Neural progenitor cell (in vitro differentiated cells): ENCODE data around the gene PAX7. TPM values are rescaled to one million over a fixed set of nuclear protein-coding genes. Genes with fewer than 3 reads are reported as not detected.

Source experiments
- DNase-seq: peaks from one replicate; pipeline ENCODE4 v3.0.0-alpha.2; 2016; ENCODE audit warnings: low spot score
- H2AFZ ChIP-seq: fragments of 200-600 bp; sonication (generic); replicated peaks from 2 replicates; pipeline ENCODE4 v1.6.1; 2016; ENCODE audit warnings: antibody characterized with exemption
- H3F3A ChIP-seq: fragments of 200-600 bp; sonication (generic); 2 replicates; pipeline ENCODE4 v1.6.1; 2016; ENCODE audit warnings: antibody characterized with exemption, low read depth
- H3K27ac ChIP-seq: fragments of 200-600 bp; sonication (generic); 2 replicates; pipeline ENCODE4 v1.5.1; 2016; ENCODE audit warnings: mild to moderate bottlenecking
- H3K27me3 ChIP-seq: fragments of 200-600 bp; sonication (generic); 2 replicates; pipeline ENCODE4 v1.6.1; 2016; ENCODE audit warnings: mild to moderate bottlenecking, moderate library complexity
- H3K36me3 ChIP-seq: fragments of 200-600 bp; sonication (generic); 2 replicates; pipeline ENCODE4 v1.5.1; 2016
- H3K4me1 ChIP-seq: fragments of 200-600 bp; sonication (generic); 2 replicates; pipeline ENCODE4 v1.6.1; 2016; ENCODE audit warnings: mixed run types
- H3K4me2 ChIP-seq: fragments of 200-600 bp; sonication (generic); 2 replicates; pipeline ENCODE4 v1.6.1; 2016
- H3K4me3 ChIP-seq: fragments of 200-600 bp; sonication (generic); 2 replicates; pipeline ENCODE4 v1.5.1; 2016
- H3K79me2 ChIP-seq: fragments of 200-600 bp; sonication (generic); 2 replicates; pipeline ENCODE4 v1.6.1; 2016; ENCODE audit warnings: low read depth
- H3K9ac ChIP-seq: fragments of 200-600 bp; sonication (generic); 2 replicates; pipeline ENCODE4 v1.6.1; 2016
- H3K9me3 ChIP-seq: fragments of 200-600 bp; sonication (generic); 2 replicates; pipeline ENCODE4 v1.5.1; 2016; ENCODE audit warnings: low read depth
- H4K20me1 ChIP-seq: fragments of 200-600 bp; sonication (generic); 2 replicates; pipeline ENCODE4 v1.6.1; 2016; ENCODE audit warnings: low read depth
- H3K27ac Mint-ChIP-seq: 3 replicates; pipeline ENCODE4 v1.8.0; 2021; ENCODE audit warnings: mixed read lengths
- H3K27me3 Mint-ChIP-seq: 2 replicates; pipeline ENCODE4 v1.8.0; 2022; ENCODE audit warnings: low read depth, mild to moderate bottlenecking, inconsistent platforms, moderate library complexity, mixed read lengths; ENCODE audit not compliant: insufficient read depth
- H3K36me3 Mint-ChIP-seq: 3 replicates; pipeline ENCODE4 v1.8.0; 2021; ENCODE audit warnings: mixed read lengths
- H3K4me1 Mint-ChIP-seq: 3 replicates; pipeline ENCODE4 v1.8.0; 2021; ENCODE audit warnings: mixed read lengths
- H3K4me3 Mint-ChIP-seq: 3 replicates; pipeline ENCODE4 v1.8.0; 2021; ENCODE audit warnings: mild to moderate bottlenecking, moderate library complexity, mixed read lengths
- H3K9me3 Mint-ChIP-seq: 3 replicates; pipeline ENCODE4 v1.8.0; 2020; ENCODE audit warnings: mixed read lengths
- CTCF ChIP-seq: fragments of 200-600 bp; sonication (generic); IDR thresholded peaks from 2 replicates; pipeline ENCODE4 v1.5.1; 2017; ENCODE audit warnings: antibody characterized with exemption, mild to moderate bottlenecking
- EZH2 ChIP-seq: fragments of 200-600 bp; sonication (generic); IDR thresholded peaks from 2 replicates; pipeline ENCODE4 v1.6.1; 2017; ENCODE audit warnings: antibody characterized with exemption, mild to moderate bottlenecking, moderate library complexity
- EZH2phosphoT487 ChIP-seq: fragments of 200-600 bp; sonication (generic); IDR thresholded peaks from 2 replicates; pipeline ENCODE4 v1.6.1; 2017; ENCODE audit warnings: antibody characterized with exemption
- total RNA-seq: library from RNA; depleted of rRNA; stranded (reverse); fragments of >200 nt; gene quantifications from 2 replicates; pipeline ENCODE4 v1.2.3, GENCODE V29; 2015; ENCODE audit warnings: low replicate concordance

Gene PAX7
- total RNA-seq, 1 donor from 2014 or later, result 0.06 TPM

GRCh38 chr1:18734461-18735223 lies 104.0 kb downstream of the PAX7 start:
- H3K4me1 Mint-ChIP-seq, result peaks cover 49% of the 10 kb centered on the region
- no peaks in the 10 kb centered on the region for H4K20me1 ChIP-seq

GRCh38 chr1:18735224-18735997 lies 104.8 kb downstream of the PAX7 start:
- no peak for DNase-seq
- no peaks in the 10 kb centered on the region for H3K79me2 ChIP-seq
- no peak overlapping the region for H3K9ac ChIP-seq
- H4K20me1 ChIP-seq, result no peaks in the 10 kb centered on the region
- Mint-ChIP-seq H3K4me1 (peaks cover 51% of the 10 kb centered on the region), H3K27me3 (peaks cover 12% of the 10 kb centered on the region), H3K36me3 (no peaks in the 10 kb centered on the region), H3K4me3 (no peak overlapping the region), H3K27ac (peak overlapping the region; percentile 85), H3K9me3 (no peaks in the 10 kb centered on the region)
- H3K4me2 ChIP-seq, result no peak overlapping the region
- no peak overlapping the region for H3K27ac ChIP-seq
- peaks cover 20% of the 10 kb centered on the region for H3K4me1 ChIP-seq
- H3F3A ChIP-seq, result peaks cover 14% of the 10 kb centered on the region
- H3K4me3 ChIP-seq, result no peak overlapping the region
- H3K27me3 ChIP-seq, result peaks cover 12% of the 10 kb centered on the region
- no peak overlapping the region for H2AFZ ChIP-seq
- no peaks in the 10 kb centered on the region for H3K36me3 ChIP-seq
- no peaks in the 10 kb centered on the region for H3K9me3 ChIP-seq
- TF ChIP-seq EZH2phosphoT487 (no peak), CTCF (no peak), EZH2 (no peak)

More at GRCh38 chr1:18734461-18735223, 104.0 kb downstream of the PAX7 start:
- H3K36me3 ChIP-seq, result no peaks in the 10 kb centered on the region
- H3K79me2 ChIP-seq, result no peaks in the 10 kb centered on the region
- no peak overlapping the region for H3K4me2 ChIP-seq
- TF ChIP-seq CTCF (no peak), EZH2 (no peak), EZH2phosphoT487 (no peak)
- peak overlapping the region; percentile 85 for H3K27ac Mint-ChIP-seq
- H2AFZ ChIP-seq, result no peak overlapping the region
- peak overlapping the region; percentile 3 for H3K4me3 Mint-ChIP-seq
- H3K9me3 Mint-ChIP-seq, result no peaks in the 10 kb centered on the region
- H3K27me3 Mint-ChIP-seq, result peaks cover 12% of the 10 kb centered on the region
- peaks cover 12% of the 10 kb centered on the region for H3K27me3 ChIP-seq
- DNase-seq, result no peak
- H3K27ac ChIP-seq, result no peak overlapping the region
- H3K4me1 ChIP-seq, result peaks cover 20% of the 10 kb centered on the region
- no peaks in the 10 kb centered on the region for H3K36me3 Mint-ChIP-seq
- H3K9ac ChIP-seq, result peak overlapping the region; percentile 13
- H3K4me3 ChIP-seq, result no peak overlapping the region
- no peaks in the 10 kb centered on the region for H3K9me3 ChIP-seq
- peaks cover 14% of the 10 kb centered on the region for H3F3A ChIP-seq

DNA sequence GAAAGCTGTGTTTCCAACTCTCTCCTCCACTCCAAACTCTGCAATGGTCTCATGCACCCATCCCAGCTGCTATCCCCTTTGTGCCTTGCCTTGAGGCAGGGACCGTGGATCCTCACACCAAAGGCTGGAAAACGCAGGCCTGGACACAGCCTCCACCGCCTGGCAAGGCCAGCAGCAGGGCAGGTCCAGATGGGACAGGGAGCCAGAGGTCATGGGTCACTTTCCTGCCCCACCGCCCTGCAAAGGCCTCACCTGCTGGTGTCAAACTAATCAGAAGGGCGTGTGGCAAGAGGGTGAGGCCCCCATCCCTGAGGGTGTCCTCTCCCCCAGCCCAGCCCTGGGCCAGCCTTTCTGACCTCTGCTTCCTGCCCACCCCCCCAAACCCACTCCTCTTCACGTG lies 106.3 kb downstream of the PAX7 start:
- Mint-ChIP-seq H3K27ac (peak overlapping the region; percentile 88), H3K36me3 (no peaks in the 10 kb centered on the region), H3K4me1 (peaks cover 52% of the 10 kb centered on the region), H3K9me3 (no peaks in the 10 kb centered on the region), H3K4me3 (no peak overlapping the region), H3K27me3 (peaks cover 12% of the 10 kb centered on the region)
- H3K27me3 ChIP-seq, result peaks cover 28% of the 10 kb centered on the region
- no peak overlapping the region for H3K27ac ChIP-seq
- no peak overlapping the region for H2AFZ ChIP-seq
- H3K36me3 ChIP-seq, result no peaks in the 10 kb centered on the region
- peaks cover 14% of the 10 kb centered on the region for H3F3A ChIP-seq
- H3K4me1 ChIP-seq, result peaks cover 20% of the 10 kb centered on the region
- no peak overlapping the region for H3K4me3 ChIP-seq
- TF ChIP-seq CTCF, result no peak
- TF ChIP-seq EZH2, result no peak
- TF ChIP-seq EZH2phosphoT487, result no peak
- no peak overlapping the region for H3K9ac ChIP-seq
- H4K20me1 ChIP-seq, result no peaks in the 10 kb centered on the region
- no peaks in the 10 kb centered on the region for H3K79me2 ChIP-seq
- DNase-seq, result no peak
- no peaks in the 10 kb centered on the region for H3K9me3 ChIP-seq
- no peak overlapping the region for H3K4me2 ChIP-seq
